ENCODE measurements around the gene MRPL12.

Gene MRPL12

DNA sequence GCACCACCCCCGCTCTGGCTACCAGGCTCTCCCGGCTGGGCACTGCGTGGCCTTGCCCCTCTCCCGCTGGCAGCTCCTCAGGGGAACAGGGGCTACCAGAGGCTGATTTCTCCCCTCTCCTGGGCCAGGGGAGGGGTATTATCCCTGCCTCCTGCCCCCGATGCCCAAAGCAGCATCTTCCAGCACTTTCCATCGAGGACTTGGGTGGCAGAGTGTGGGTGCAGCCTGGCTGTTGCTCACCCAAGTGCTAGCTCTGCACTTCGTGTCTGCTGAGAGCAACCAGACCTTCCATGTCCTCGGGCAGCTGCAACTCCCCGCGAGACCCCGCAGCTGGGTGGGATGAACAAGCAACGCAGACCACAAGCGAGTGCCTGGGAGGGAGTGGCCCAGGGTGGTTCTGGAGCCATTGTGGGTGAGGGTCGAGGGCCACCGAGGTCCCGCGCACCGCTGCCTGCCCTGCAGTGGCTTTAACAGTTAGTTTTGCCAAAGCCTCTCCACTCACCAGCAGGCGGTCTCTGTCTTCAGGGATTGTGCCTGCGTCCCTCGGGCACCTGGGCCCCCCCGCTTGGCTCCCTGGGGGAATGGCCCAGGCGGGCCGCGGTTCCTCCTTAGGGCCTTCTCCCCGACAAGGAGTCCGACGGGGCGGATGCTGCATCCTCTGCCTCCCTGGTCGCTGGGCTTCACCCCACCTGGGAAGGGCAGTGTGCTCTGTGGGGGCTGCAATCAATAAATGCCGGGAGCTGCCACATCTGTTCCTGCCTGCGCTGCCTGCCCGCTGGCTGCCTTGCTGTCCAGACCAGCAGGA lies 17.3 kb downstream of the MRPL12 start:
- TF ChIP-seq, protein P1, sequence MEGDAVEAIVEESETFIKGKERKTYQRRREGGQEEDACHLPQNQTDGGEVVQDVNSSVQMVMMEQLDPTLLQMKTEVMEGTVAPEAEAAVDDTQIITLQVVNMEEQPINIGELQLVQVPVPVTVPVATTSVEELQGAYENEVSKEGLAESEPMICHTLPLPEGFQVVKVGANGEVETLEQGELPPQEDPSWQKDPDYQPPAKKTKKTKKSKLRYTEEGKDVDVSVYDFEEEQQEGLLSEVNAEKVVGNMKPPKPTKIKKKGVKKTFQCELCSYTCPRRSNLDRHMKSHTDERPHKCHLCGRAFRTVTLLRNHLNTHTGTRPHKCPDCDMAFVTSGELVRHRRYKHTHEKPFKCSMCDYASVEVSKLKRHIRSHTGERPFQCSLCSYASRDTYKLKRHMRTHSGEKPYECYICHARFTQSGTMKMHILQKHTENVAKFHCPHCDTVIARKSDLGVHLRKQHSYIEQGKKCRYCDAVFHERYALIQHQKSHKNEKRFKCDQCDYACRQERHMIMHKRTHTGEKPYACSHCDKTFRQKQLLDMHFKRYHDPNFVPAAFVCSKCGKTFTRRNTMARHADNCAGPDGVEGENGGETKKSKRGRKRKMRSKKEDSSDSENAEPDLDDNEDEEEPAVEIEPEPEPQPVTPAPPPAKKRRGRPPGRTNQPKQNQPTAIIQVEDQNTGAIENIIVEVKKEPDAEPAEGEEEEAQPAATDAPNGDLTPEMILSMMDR (IDR thresholded peaks at IDR 0.05; ENCODE audit: unreplicated experiment in 3 of 3) = no peak
- H3K27ac Mint-ChIP-seq = no peak overlapping the region
- H3K9me3 Mint-ChIP-seq = no peaks in the 10 kb centered on the region
- no peaks in the 10 kb centered on the region for H3K36me3 Mint-ChIP-seq (ENCODE audit: low read depth)
- no peaks in the 10 kb centered on the region for H3K4me1 Mint-ChIP-seq
- no peak overlapping the region for H3K4me3 Mint-ChIP-seq
- no peaks in the 10 kb centered on the region for H3K27me3 Mint-ChIP-seq (ENCODE audit: low read depth)

DNA sequence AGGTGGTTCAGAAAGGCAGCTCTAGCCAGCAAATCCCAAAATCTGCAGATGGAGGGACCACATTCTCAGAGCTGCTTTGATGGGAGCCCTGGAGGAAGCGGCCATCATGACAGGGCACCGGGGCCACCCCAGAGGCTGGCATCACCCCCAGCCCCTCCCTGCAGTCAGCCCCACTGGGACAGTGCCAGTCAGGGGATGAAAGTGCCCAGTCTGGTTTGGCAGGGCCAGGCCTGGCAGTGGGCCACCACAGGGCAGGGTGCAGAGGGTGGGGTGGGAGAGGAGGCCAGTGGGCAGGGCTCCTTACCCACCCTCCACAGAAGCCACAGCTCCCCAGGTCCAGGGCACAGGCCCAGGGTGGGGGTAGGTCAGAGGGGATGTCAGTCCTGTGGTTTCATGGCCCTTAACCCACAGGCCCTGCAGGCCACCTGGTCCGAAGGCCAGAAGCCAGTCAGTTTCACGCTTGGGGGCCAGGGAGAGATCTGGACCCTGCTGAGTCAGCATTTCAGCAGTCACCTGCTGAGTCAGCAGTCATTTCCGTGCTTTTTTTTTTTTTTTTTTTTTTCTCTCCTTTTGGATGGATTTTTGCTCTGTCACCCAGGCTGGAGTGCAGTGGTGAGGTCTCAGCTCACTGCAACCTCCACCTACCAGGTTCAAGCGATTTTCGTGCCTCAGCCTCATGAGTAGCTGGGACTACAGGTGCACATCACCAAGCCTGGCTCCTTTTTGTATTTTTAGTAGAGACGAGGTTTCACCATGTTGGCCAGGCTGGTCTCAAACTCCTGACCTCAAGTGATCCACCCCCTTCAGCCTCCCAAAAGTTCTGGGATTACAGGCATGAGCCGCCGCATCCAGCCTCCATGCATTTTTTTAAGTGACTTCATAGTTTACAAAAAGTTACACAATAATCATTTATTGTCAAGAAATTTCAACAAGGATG lies 19.3 kb downstream of the MRPL12 start:
- Mint-ChIP-seq H3K27me3 (ENCODE audit: low read depth) (peaks cover 3% of the 10 kb centered on the region), H3K4me3 (no peak overlapping the region), H3K36me3 (ENCODE audit: low read depth) (no peaks in the 10 kb centered on the region), H3K9me3 (no peaks in the 10 kb centered on the region), H3K27ac (no peak overlapping the region), H3K4me1 (no peaks in the 10 kb centered on the region)
- TF ChIP-seq, protein P1 (IDR thresholded peaks at IDR 0.05; ENCODE audit: unreplicated experiment in 3 of 3) = no peak

DNA sequence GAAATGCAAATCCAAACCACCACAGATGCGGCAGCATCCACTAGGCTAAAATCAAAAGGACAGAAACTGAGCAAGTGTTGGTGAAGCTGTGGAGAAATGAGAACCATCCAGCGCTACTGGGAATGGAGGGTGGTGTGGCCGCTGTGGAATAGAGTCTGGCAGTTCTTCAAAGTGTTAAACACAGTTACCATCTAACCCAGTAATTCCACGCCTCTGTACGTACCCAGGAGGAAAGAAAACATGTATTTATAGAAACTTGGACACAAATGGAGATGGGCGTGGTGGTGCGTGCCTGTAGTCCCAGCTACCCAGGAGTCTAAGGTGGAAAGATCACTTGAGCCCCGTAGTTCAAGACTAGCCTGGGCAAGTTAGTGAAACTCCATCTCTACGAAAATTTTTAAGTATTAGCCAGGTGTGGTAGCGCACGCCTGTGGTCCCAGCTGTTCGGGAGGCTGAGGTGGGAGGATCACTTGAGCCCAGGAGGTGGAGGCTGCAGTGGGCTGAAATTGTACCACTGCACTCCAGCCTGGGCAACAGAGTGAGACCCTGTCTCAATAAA lies 20.6 kb downstream of the MRPL12 start:
- no peak overlapping the region for H3K27ac Mint-ChIP-seq
- H3K36me3 Mint-ChIP-seq (ENCODE audit: low read depth) = no peaks in the 10 kb centered on the region
- TF ChIP-seq, protein P1 (IDR thresholded peaks at IDR 0.05; ENCODE audit: unreplicated experiment in 3 of 3) = no peak
- H3K4me3 Mint-ChIP-seq = no peak overlapping the region
- no peaks in the 10 kb centered on the region for H3K4me1 Mint-ChIP-seq
- H3K9me3 Mint-ChIP-seq = no peaks in the 10 kb centered on the region
- H3K27me3 Mint-ChIP-seq (ENCODE audit: low read depth) = peaks cover 3% of the 10 kb centered on the region

DNA sequence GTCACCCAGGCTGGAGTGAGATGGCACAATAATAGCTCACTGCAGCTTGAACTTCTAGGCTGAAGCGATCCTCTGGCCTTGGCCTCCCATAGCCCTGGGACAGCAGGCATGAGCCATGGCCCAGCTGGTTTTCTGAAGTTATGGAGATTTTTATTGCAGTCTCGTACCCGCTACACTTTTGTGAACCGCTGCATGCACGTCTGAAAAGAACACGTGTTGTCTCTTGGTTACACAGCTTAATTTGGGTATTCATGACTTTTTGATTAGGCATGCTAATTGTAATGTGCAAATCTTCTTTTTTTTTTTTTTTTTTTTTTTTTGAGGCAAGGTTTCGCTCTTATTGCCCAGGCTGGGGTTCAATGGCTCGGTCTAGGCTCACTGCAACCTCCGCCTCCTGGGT lies 22.3 kb downstream of the MRPL12 start:
- TF ChIP-seq, protein P1 (IDR thresholded peaks at IDR 0.05; ENCODE audit: unreplicated experiment in 3 of 3) = no peak
- H3K27me3 Mint-ChIP-seq (ENCODE audit: low read depth) = peaks cover 3% of the 10 kb centered on the region
- no peak overlapping the region for H3K27ac Mint-ChIP-seq
- no peak overlapping the region for H3K4me3 Mint-ChIP-seq
- H3K9me3 Mint-ChIP-seq = no peaks in the 10 kb centered on the region
- no peaks in the 10 kb centered on the region for H3K36me3 Mint-ChIP-seq (ENCODE audit: low read depth)
- no peaks in the 10 kb centered on the region for H3K4me1 Mint-ChIP-seq

DNA sequence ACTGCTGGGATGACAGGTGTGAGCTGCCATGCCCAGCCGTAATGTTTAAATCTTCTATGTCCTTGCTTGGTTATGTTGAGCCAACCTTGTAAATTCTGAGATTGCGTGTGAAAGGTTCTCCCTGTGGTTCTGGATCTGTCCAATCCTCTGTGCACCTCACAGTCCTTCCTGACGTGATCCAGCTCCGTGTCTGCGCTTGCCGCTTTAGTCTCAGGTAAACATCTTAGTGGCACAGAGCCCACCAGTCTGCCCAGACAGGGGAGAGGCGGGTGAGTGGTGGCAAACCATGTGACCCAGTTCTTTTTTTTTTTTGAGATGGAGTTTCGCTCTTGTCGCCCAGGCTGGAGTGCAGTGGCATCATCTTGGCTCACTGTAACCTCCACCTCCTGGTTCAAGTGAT lies 22.8 kb downstream of the MRPL12 start:
- Mint-ChIP-seq H3K27ac (no peak overlapping the region), H3K4me1 (peaks cover 2% of the 10 kb centered on the region), H3K9me3 (no peaks in the 10 kb centered on the region), H3K36me3 (ENCODE audit: low read depth) (no peaks in the 10 kb centered on the region), H3K27me3 (ENCODE audit: low read depth) (peaks cover 3% of the 10 kb centered on the region), H3K4me3 (no peak overlapping the region)
- TF ChIP-seq, protein P1 (IDR thresholded peaks at IDR 0.05; ENCODE audit: unreplicated experiment in 3 of 3) = no peak

Measured in nephron (organoid).